Measurements from ENCODE around the gene PRTN3.

The PRTN3 gene

DNA sequence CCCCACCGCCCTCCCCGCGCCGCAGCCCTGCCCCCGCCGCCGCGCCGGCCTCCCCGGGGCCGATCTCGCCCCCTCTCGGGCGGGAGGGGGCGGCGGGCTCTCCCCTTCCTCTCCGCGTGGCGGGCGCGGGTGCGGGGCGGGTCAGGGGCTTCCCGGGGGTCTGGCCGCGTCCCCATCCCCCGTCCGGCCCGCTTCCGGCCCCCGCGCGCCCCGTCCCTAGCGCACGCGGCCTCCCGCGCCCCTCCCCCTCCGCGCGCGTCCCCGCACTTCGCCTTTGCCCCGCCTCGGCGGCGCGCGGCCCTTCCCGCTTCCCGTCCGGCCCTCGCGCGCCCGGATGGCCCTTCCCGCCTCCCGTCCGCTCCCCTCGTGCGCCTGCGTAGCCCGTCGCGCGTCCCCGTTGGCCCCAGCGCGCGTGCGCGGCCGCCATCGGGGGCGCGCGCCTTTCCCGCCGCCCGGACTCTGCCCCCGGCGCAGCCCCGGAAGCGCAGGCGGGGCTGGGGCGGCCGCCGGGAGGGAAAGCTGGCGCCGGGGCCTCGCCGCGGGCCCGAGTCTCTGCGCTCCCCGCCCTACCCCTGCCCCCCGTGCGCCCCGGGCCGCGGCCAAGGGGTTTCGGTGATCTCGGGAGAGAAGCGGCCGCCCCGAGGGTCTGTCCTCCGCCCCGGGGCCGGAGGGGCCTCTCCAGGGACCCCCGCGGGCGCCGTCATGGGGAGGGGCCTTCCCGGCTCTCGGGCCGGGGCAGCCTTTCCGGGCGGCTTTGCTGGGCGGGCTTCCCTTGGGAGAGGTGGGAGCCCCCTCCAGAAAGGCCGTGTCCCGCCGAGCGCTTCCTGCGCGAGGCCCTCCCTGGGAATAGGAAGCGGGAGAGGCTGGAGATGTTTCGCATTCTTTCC is 43.0 kb upstream of the PRTN3 start:
- Histone ChIP-seq H3K9me3 (ENCODE audit: severe bottlenecking) (no peaks in the 10 kb centered on the region), H3K27me3 (ENCODE audit: insufficient read depth, poor library complexity, severe bottlenecking) (no peaks in the 10 kb centered on the region), H3K36me3 (ENCODE audit: low read depth) (peaks cover 49% of the 10 kb centered on the region), H3K27ac (ENCODE audit: poor library complexity, severe bottlenecking) (peak overlapping the region; percentile 89), H3K4me1 (ENCODE audit: insufficient read depth, poor library complexity, severe bottlenecking) (peaks cover 9% of the 10 kb centered on the region), H3K4me3 (ENCODE audit: severe bottlenecking) (peak overlapping the region; percentile 73)
- TF ChIP-seq, protein P1, sequence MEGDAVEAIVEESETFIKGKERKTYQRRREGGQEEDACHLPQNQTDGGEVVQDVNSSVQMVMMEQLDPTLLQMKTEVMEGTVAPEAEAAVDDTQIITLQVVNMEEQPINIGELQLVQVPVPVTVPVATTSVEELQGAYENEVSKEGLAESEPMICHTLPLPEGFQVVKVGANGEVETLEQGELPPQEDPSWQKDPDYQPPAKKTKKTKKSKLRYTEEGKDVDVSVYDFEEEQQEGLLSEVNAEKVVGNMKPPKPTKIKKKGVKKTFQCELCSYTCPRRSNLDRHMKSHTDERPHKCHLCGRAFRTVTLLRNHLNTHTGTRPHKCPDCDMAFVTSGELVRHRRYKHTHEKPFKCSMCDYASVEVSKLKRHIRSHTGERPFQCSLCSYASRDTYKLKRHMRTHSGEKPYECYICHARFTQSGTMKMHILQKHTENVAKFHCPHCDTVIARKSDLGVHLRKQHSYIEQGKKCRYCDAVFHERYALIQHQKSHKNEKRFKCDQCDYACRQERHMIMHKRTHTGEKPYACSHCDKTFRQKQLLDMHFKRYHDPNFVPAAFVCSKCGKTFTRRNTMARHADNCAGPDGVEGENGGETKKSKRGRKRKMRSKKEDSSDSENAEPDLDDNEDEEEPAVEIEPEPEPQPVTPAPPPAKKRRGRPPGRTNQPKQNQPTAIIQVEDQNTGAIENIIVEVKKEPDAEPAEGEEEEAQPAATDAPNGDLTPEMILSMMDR (IDR thresholded peaks at IDR 0.05; ENCODE audit: poor library complexity, severe bottlenecking) = no peak
- DNase-seq (ENCODE audit: low spot score) = no peak
- ATAC-seq (ENCODE audit: low read depth) = no peak

DNA sequence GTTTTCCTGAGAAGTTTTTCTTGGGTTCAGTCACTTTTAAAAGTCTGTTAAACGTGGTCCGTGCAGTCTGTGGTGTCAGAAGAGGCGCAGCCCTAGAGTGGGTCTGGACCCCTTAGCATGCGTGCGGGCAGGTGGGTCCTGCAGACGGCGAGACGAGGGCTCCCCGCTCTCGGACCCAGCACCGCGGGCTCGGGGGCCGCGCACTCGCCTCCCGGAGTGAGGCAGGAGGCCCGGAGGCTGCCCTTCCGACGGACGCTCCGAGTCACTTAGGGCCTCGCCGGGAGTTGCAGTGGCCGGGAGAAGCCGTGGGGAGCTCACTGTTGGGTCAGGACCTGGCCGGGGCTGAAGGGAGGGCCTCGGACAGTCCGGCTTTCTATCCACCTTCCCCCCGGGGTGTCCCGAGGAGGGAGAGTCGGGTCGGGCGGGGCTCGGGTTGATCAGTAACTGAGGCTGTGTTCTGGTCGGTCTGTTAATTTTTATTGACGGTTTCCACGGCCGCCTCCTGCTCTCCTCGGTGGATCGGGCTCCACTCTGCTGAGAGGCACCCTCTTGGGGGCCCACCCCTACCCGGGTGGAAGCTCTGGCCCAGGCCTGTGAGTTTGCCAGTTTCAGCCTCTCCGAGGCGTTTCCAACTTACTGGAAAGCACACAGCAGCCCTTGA is 42.3 kb upstream of the PRTN3 start:
- no peak for DNase-seq (ENCODE audit: low spot score)
- peaks cover 56% of the 10 kb centered on the region for H3K36me3 ChIP-seq (ENCODE audit: low read depth)
- no peaks in the 10 kb centered on the region for H3K9me3 ChIP-seq (ENCODE audit: severe bottlenecking)
- no peaks in the 10 kb centered on the region for H3K27me3 ChIP-seq (ENCODE audit: insufficient read depth, poor library complexity, severe bottlenecking)
- TF ChIP-seq, protein P1 (IDR thresholded peaks at IDR 0.05; ENCODE audit: poor library complexity, severe bottlenecking) = no peak
- H3K4me1 ChIP-seq (ENCODE audit: insufficient read depth, poor library complexity, severe bottlenecking) = peaks cover 9% of the 10 kb centered on the region
- ATAC-seq (ENCODE audit: low read depth) = no peak
- H3K27ac ChIP-seq (ENCODE audit: poor library complexity, severe bottlenecking) = peak overlapping the region; percentile 89
- peak overlapping the region; percentile 73 for H3K4me3 ChIP-seq (ENCODE audit: severe bottlenecking)

DNA sequence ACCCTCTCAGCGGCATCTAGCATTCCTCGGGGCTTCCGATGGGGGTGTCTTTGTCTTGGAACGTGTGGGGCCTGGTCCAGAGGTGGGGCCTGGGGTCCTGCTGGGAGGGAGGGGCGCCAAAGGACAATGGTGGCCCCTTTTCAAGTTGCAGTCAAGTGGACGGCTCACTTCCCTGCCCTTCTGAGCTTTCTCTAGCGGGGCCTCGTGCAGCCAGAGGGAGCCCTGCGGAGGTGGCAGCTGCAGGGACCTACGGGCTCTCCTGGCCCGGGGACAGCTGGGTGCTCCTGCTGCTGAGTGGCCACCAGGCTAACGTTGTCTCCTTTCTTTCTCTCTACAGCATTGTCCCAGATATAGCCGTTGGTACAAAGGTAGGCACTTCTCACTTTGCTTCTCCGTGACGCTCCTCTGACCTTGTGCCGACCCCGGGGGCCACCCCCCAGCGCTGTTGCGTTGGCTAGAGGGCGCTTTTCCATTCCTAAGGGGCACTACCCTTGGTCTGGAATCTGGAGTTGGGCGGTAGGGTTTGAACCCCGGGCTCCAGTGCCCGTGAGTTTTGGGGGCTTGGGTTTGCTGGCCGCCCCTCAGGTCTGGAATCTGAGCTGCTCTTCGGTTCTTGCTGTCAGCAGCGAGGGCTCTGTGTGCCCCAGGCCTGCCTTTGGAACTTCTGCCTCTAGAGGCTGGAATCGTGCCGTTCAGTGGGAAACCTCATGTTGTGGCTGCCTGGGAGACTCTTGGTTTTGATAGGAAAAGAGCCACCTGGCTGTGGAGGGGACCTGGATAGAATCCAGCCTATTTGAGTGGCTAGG is 41.5 kb upstream of the PRTN3 start:
- TF ChIP-seq, protein P1 (IDR thresholded peaks at IDR 0.05; ENCODE audit: poor library complexity, severe bottlenecking) = peak; percentile 39
- H3K27me3 ChIP-seq (ENCODE audit: insufficient read depth, poor library complexity, severe bottlenecking) = no peaks in the 10 kb centered on the region
- DNase-seq (ENCODE audit: low spot score) (no peak), ATAC-seq (ENCODE audit: low read depth) (no peak)
- H3K4me3 ChIP-seq (ENCODE audit: severe bottlenecking) = peak overlapping the region; percentile 73
- H3K27ac ChIP-seq (ENCODE audit: poor library complexity, severe bottlenecking) = peak overlapping the region; percentile 89
- H3K4me1 ChIP-seq (ENCODE audit: insufficient read depth, poor library complexity, severe bottlenecking) = peaks cover 9% of the 10 kb centered on the region
- peaks cover 64% of the 10 kb centered on the region for H3K36me3 ChIP-seq (ENCODE audit: low read depth)
- H3K9me3 ChIP-seq (ENCODE audit: severe bottlenecking) = no peaks in the 10 kb centered on the region

DNA sequence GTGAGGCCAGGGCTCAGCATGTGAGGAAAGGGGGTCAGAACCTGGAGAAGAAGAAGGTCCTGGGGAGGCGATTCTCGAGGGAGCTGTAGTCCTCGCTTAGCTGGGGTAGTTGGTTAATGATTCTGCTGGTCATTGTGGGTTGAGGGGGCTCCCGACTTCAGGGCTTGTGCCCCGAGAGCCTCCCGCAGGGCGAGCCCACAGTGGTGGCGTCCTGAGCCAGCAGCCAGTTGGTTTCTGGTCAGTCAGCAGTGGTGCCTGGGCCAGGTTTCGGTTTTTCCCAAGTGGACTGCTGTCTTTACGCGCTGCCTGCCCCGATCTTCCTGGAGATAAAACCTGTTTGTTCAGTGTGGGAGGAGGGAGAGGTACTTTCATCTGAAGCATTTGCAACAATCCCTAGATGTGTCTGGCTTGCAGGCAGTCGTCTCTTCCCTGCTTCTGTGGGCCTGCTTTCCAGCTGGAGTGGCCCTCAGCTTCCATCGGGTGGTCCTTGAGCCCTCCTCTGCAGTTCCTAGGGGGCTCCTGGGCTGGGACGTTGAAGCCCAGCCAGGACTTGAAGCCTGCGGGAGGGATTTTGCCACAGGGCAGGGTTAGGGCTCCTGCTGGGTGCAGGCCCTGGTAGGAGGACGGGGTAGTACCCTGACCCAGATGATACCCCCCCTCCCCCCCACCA is 40.3 kb upstream of the PRTN3 start:
- peak overlapping the region; percentile 89 for H3K27ac ChIP-seq (ENCODE audit: poor library complexity, severe bottlenecking)
- H3K27me3 ChIP-seq (ENCODE audit: insufficient read depth, poor library complexity, severe bottlenecking) = no peaks in the 10 kb centered on the region
- peak overlapping the region; percentile 73 for H3K4me3 ChIP-seq (ENCODE audit: severe bottlenecking)
- peaks cover 76% of the 10 kb centered on the region for H3K36me3 ChIP-seq (ENCODE audit: low read depth)
- no peaks in the 10 kb centered on the region for H3K9me3 ChIP-seq (ENCODE audit: severe bottlenecking)
- DNase-seq (ENCODE audit: low spot score) (no peak), ATAC-seq (ENCODE audit: low read depth) (no peak)
- TF ChIP-seq, protein P1 (IDR thresholded peaks at IDR 0.05; ENCODE audit: poor library complexity, severe bottlenecking) = no peak
- peaks cover 9% of the 10 kb centered on the region for H3K4me1 ChIP-seq (ENCODE audit: insufficient read depth, poor library complexity, severe bottlenecking)

Data from RWPE2 (cell line).